Measurements from ENCODE around the gene LBHD2. TPM values are rescaled to one million over a fixed set of nuclear protein-coding genes. Genes with fewer than 3 reads are reported as not detected.

LBHD2 gene
- total RNA-seq, 2 donors from 2014 or later: not detected

- Mint-ChIP-seq H3K36me3 (ENCODE audit: low read depth) (peaks cover 4% of the 10 kb centered on the region), H3K27ac (no peak overlapping the region), H3K4me3 (no peak overlapping the region), H3K4me1 (peaks cover 5% of the 10 kb centered on the region), H3K27me3 (peaks cover 44% of the 10 kb centered on the region)
- no peak for ATAC-seq
- no peak for DNase-seq
- H3K9me3 ChIP-seq (ENCODE audit: control insufficient read depth, low read length, poor library complexity, severe bottlenecking): no peaks in the 10 kb centered on the region
Measured at GRCh38 chr14:103099081-103099732, 15.2 kb downstream of the LBHD2 start.

DNA sequence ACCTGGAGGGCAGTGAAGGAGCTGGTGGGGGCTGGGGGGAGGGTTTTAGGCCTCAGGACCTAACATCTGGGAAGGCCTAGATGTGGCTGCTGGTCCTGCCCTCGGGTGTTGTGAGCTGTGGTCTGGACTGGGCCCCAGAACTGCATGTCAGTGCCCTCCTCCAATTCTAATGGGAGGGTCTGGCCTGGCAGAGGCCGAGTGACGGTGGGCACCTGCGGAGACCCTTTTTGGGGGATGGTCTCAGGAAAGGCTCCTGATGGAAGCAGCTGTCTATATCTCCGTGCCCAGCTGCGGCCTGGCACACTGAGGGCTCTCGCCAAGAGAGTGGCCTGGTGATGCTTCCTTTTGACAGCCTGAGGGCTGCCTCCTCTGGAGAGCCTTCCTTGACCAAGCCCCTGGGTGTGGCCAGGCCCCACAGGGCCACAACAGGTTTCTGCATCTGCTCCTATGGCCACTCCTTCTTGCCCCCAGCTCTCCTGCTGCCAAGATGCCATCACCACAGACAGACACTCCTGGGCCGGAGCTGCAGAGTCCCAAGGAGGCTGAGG lies 15.8 kb downstream of the LBHD2 start:
- no peak for ATAC-seq
- Mint-ChIP-seq H3K27me3 (peaks cover 46% of the 10 kb centered on the region), H3K36me3 (ENCODE audit: low read depth) (peaks cover 4% of the 10 kb centered on the region), H3K27ac (no peak overlapping the region), H3K4me1 (peaks cover 7% of the 10 kb centered on the region), H3K4me3 (no peak overlapping the region)
- H3K9me3 ChIP-seq (ENCODE audit: control insufficient read depth, low read length, poor library complexity, severe bottlenecking): no peaks in the 10 kb centered on the region
- no peak for DNase-seq

GRCh38 chr14:103100281-103101121 lies 16.5 kb downstream of the LBHD2 start:
- ATAC-seq: no peak
- Mint-ChIP-seq H3K4me3 (no peak overlapping the region), H3K36me3 (ENCODE audit: low read depth) (peaks cover 8% of the 10 kb centered on the region), H3K27me3 (peaks cover 53% of the 10 kb centered on the region), H3K4me1 (peaks cover 11% of the 10 kb centered on the region), H3K27ac (no peak overlapping the region)
- H3K9me3 ChIP-seq (ENCODE audit: control insufficient read depth, low read length, poor library complexity, severe bottlenecking): no peaks in the 10 kb centered on the region
- no peak for DNase-seq

DNA sequence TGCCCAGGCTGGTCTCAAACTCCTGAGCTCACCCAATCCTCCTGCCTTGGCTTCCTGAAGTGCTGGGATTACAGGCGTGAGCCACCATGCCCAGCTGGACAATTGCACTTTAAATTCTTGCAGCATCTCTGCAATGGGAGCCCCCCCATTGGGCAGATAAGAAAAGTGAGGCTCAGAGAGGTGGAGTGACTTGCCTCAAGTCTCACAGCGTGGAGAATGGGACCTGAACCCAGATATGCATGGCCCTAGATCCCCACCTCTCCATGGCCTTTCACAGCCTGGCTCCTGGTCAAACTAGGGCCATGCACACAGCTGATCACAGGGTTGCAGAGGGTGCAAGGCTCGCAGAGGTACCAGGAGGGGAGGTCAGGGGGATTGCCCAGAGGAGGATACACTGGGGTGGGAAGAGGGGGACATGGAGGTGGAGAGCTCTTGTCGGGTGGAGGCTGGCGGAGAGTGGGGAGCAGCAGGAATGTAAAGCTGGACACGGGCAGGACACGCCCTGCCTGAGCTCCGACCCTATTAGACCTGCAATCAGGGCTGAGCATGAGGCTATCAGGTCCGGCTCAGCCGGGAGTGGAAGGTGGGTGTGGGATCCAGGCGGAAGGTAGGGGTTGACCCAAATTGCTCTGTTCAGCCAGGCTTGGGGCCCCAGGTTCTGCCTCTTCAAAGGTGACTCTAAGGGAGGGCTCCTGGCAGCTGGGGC lies 17.4 kb downstream of the LBHD2 start:
- H3K9me3 ChIP-seq (ENCODE audit: control insufficient read depth, low read length, poor library complexity, severe bottlenecking): no peaks in the 10 kb centered on the region
- ATAC-seq: no peak
- H3K4me1 Mint-ChIP-seq: peaks cover 11% of the 10 kb centered on the region

DNA sequence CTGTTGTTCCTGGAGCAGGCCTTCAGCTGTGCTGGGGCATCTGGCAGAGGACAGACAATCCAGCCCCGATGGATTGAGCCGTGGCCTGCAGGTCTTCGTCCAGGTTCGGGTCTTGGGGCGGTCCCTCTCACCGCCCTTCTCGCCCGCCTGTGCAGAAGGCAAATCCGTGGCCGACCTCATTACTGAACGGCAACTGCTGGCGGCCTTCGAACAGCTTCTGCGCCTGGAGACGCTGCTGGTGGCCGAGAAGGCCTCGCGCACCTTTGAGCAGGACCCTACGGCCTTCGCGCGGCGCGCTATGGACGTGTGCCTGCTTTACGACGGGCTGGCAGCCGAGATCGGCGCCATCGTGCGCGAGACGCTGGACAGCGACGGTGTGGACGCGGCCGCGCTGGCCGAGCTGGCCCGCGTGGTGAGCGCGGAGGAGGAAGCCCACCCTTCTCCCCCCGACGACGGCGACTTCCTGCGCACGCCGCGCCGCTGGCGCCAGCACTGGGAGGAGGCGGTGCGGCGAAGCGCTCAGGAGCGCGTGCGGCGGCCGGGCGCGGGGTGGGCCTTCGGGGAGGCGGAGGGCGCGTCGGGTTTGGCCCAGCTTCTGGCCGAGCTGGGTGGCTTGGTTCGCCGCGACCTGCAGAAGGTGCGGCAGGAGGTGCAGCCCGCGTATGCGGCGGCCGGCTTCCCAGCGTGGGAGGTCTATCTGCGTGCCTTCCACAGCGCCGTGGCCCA lies 18.1 kb downstream of the LBHD2 start:
- H3K27me3 Mint-ChIP-seq: peaks cover 52% of the 10 kb centered on the region
- DNase-seq: no peak
- H3K4me1 Mint-ChIP-seq: peaks cover 11% of the 10 kb centered on the region
- H3K27ac Mint-ChIP-seq: no peak overlapping the region
- H3K4me3 Mint-ChIP-seq: no peak overlapping the region
- ATAC-seq: no peak
- H3K36me3 Mint-ChIP-seq (ENCODE audit: low read depth): peaks cover 8% of the 10 kb centered on the region
- H3K9me3 ChIP-seq (ENCODE audit: control insufficient read depth, low read length, poor library complexity, severe bottlenecking): no peaks in the 10 kb centered on the region

More for the DNA sequence above, 17.4 kb downstream of the LBHD2 start:
- no peak overlapping the region for H3K27ac Mint-ChIP-seq
- H3K4me3 Mint-ChIP-seq: no peak overlapping the region
- H3K27me3 Mint-ChIP-seq: peaks cover 59% of the 10 kb centered on the region
- no peak for DNase-seq
- peaks cover 8% of the 10 kb centered on the region for H3K36me3 Mint-ChIP-seq (ENCODE audit: low read depth)

DNA sequence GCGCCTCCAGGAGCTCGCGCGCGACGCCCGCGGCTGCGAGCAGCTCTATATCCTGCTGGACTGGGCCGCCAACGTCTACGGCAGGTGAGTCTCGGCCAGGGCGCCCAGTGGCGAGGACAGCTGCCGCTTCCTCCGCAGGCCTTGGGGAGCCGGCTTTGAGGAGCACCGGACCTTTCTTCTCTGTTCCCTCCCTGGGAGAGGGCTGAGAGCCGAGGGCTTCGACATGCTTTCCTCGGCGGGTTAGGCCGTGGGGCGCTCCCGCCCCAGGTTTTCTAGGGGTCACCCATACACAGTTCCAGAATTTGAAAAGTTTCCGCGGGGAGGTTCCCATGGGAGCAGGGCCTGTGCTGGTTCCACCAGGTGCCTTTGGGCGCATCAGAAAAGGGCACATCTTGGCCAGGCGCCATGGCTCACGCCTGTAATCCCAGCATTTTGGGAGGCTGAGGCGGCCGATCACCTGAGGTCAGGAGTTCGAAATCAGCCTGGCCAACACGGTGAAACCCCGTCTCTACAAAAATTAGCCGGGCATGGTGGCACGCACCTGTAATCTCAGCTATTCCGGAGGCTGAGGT lies 18.8 kb downstream of the LBHD2 start:
- Mint-ChIP-seq H3K4me1 (peaks cover 9% of the 10 kb centered on the region), H3K27me3 (peaks cover 45% of the 10 kb centered on the region), H3K4me3 (no peak overlapping the region), H3K36me3 (ENCODE audit: low read depth) (peaks cover 8% of the 10 kb centered on the region), H3K27ac (no peak overlapping the region)
- no peaks in the 10 kb centered on the region for H3K9me3 ChIP-seq (ENCODE audit: control insufficient read depth, low read length, poor library complexity, severe bottlenecking)
- DNase-seq (no peak), ATAC-seq (no peak)

- H3K36me3 Mint-ChIP-seq (ENCODE audit: low read depth): peaks cover 8% of the 10 kb centered on the region
- peaks cover 9% of the 10 kb centered on the region for H3K4me1 Mint-ChIP-seq
- no peak overlapping the region for H3K27ac Mint-ChIP-seq
- H3K4me3 Mint-ChIP-seq: peak overlapping the region; percentile 71
- peaks cover 41% of the 10 kb centered on the region for H3K27me3 Mint-ChIP-seq
- ATAC-seq: no peak
- no peak for DNase-seq
- H3K9me3 ChIP-seq (ENCODE audit: control insufficient read depth, low read length, poor library complexity, severe bottlenecking): no peaks in the 10 kb centered on the region
Measured at GRCh38 chr14:103103461-103104388, 19.7 kb downstream of the LBHD2 start.

GRCh38 chr14:103104389-103104653 lies 20.3 kb downstream of the LBHD2 start:
- Mint-ChIP-seq H3K4me3 (no peak overlapping the region), H3K27me3 (peaks cover 41% of the 10 kb centered on the region), H3K4me1 (peaks cover 9% of the 10 kb centered on the region), H3K27ac (no peak overlapping the region), H3K36me3 (ENCODE audit: low read depth) (peaks cover 8% of the 10 kb centered on the region)
- no peak for DNase-seq
- ATAC-seq: no peak
- H3K9me3 ChIP-seq (ENCODE audit: control insufficient read depth, low read length, poor library complexity, severe bottlenecking): no peaks in the 10 kb centered on the region

GRCh38 chr14:103104654-103105452 lies 20.8 kb downstream of the LBHD2 start:
- ATAC-seq (peak; percentile 93), DNase-seq (peak; percentile 66 to 76 (median 75))
- H3K27ac Mint-ChIP-seq: no peak overlapping the region
- no peaks in the 10 kb centered on the region for H3K9me3 ChIP-seq (ENCODE audit: control insufficient read depth, low read length, poor library complexity, severe bottlenecking)
- peaks cover 9% of the 10 kb centered on the region for H3K4me1 Mint-ChIP-seq
- H3K36me3 Mint-ChIP-seq (ENCODE audit: low read depth): peaks cover 8% of the 10 kb centered on the region
- peaks cover 41% of the 10 kb centered on the region for H3K27me3 Mint-ChIP-seq
- H3K4me3 Mint-ChIP-seq: peak overlapping the region; percentile 45

GRCh38 chr14:103105580-103106150 lies 21.7 kb downstream of the LBHD2 start:
- H3K9me3 ChIP-seq (ENCODE audit: control insufficient read depth, low read length, poor library complexity, severe bottlenecking): no peaks in the 10 kb centered on the region
- Mint-ChIP-seq H3K4me3 (peak overlapping the region; percentile 45), H3K36me3 (ENCODE audit: low read depth) (peaks cover 8% of the 10 kb centered on the region), H3K27me3 (peaks cover 40% of the 10 kb centered on the region), H3K27ac (no peak overlapping the region), H3K4me1 (peaks cover 9% of the 10 kb centered on the region)
- DNase-seq (no peak), ATAC-seq (no peak)

- Mint-ChIP-seq H3K36me3 (ENCODE audit: low read depth) (peaks cover 4% of the 10 kb centered on the region), H3K4me1 (peaks cover 9% of the 10 kb centered on the region), H3K4me3 (no peak overlapping the region), H3K27me3 (peaks cover 37% of the 10 kb centered on the region), H3K27ac (no peak overlapping the region)
- DNase-seq (no peak), ATAC-seq (no peak)
- H3K9me3 ChIP-seq (ENCODE audit: control insufficient read depth, low read length, poor library complexity, severe bottlenecking): no peaks in the 10 kb centered on the region
Measured at GRCh38 chr14:103107455-103107854, 23.4 kb downstream of the LBHD2 start.

Data from T-helper 17 cell (primary cell).